Activated T-cell treated with anti-CD3 and anti-CD28 coated beads, Interleukin-2, amount 50 U/mL, for 48 hours (primary cell): ENCODE results near the gene SZT2.
"Not testable (repeated sequence)": the region's sequence is repeated elsewhere in the genome, so short reads cannot be mapped to it uniquely, and the experiment has no call there.

ENCODE experiments used
- DNase-seq, 2 experiments: peaks; one replicate each; pipeline ENCODE4 v3.0.0-alpha.2; 2020

SZT2 gene

GRCh38 chr1:43363283-43363934, 26.3 kb upstream of the SZT2 start:
- DNase-seq, result no peak

DNA sequence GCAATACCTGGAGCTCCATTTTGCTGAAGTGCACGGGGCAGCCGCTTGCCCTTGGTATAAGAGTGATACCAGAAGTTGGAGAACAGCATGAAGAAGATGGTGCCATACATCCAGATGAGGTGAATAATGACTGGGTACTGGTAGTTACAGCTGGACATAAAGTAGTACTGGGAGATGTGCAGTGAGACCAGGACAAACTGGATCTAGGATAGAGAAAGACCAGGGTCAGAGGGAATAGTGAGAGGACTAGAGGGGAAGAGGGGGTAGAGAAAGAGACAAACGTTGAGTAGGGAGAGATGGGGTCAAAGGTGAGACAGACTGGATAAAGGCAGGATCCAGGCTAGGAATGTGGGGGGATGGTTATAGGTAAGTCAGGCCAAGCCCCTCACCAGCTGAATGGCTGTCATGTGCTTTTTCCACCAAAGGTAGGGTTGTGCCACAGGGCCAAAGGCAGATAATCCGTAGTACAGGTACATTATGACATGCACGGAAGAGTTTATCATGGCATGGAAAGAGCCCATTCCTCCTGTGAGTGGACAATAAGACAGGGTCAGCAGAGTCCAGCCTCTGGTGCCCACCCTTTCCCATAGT, 25.7 kb upstream of the SZT2 start:
- no peak for DNase-seq

GRCh38 chr1:43365678-43366077, 24.0 kb upstream of the SZT2 start:
- no peak for DNase-seq

DNA sequence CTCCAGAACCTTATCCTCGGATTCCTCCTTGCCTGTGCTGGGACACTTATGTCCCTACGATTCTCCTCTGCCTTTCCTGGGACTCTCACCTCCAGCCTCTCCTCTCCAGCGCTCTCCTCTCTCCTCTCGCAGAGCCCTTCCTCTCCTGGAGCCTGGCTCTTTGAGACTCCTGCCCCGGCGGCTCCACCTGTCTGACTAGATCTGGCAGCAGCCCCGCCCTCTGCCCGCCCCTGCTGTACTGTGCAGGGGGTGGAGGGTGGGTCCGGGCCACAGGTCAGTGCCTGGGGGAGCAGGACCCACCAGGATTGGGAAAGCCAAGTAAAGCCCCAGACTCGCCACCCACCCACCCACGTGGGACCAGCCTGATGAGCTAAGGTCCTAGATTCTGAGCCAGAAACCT, 23.5 kb upstream of the SZT2 start:
- DNase-seq, result no peak

DNA sequence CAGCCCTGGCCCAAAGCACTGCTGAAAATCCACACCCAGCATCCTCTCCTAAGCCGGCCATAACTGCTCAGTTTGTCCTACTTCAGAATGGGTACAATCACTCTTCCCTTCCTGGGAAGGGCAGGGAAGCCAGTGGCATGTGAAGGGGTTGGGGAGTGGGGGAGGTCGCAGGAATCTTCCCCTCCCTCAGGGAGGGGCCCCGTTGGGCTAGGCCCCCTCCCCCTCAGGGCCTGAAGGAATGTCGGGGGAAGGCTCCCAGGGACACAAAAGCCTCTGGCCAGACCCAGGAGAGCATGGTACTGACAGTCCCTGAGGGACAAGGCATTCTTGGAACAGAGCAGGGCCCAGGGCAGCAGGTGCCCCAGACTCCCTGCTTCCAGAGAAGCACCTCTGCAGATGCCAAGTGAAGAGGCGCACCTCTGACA, 23.1 kb upstream of the SZT2 start:
- no peak for DNase-seq

DNA sequence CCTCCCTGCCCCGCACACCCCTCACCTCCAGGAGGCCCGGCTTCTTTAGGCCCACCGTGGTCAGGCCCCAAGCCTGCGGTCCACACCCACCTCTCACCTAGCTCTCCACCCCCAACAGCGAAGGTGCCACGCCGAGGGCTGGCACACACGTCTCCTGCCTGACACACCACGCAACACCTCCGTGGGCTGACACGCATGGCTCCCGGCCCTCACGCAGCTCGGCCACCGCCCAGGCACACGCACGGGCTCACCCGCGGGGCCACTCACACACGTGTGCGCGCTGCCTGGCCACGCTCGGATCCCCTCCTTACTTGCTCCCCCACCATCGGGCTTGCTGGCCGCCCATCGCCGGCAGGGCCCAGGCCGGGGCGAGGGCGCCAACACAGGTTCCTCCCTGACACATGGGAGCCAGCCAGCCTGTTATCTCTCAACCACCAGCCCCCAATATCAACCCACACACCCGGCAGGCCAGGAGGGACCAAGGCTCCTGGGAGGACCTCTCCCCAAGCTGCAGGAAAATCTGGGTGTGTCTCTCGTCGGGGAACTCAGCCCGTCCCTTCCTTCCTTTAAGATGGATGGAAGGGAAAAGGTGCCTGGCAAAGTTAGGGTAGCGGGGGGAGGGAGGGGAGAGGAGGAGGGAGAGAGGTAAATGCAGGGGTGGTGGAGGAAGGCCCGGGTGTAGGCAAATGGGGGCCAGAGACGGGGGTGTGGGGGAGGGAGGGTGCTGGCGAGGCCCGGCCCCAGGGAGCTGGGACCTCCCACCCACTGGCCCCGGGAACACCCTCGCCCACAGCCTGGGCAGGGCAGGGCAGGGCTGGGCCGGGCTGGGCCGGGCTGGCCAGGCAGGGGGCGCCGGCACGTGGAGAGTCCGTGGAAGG, 22.4 kb upstream of the SZT2 start:
- peak; percentile 55 to 59 for DNase-seq

- peak; percentile 92 to 94 for DNase-seq
Observed at GRCh38 chr1:43367904-43368645, 21.6 kb upstream of the SZT2 start, which contains the start of gene ELOVL1. Gene ELOVL1, minus strand, starts transcription at chr1:43368011. Its CDS starts 2,402 bp downstream, at chr1:43365609.

GRCh38 chr1:43368646-43369020, 21.1 kb upstream of the SZT2 start:
- DNase-seq, result no peak

GRCh38 chr1:43369779-43370178, 19.9 kb upstream of the SZT2 start:
- DNase-seq, result not testable (repeated sequence)

GRCh38 chr1:43370564-43370963, 19.1 kb upstream of the SZT2 start:
- no peak for DNase-seq

GRCh38 chr1:43372172-43372571, 17.5 kb upstream of the SZT2 start:
- DNase-seq, result no peak

DNA sequence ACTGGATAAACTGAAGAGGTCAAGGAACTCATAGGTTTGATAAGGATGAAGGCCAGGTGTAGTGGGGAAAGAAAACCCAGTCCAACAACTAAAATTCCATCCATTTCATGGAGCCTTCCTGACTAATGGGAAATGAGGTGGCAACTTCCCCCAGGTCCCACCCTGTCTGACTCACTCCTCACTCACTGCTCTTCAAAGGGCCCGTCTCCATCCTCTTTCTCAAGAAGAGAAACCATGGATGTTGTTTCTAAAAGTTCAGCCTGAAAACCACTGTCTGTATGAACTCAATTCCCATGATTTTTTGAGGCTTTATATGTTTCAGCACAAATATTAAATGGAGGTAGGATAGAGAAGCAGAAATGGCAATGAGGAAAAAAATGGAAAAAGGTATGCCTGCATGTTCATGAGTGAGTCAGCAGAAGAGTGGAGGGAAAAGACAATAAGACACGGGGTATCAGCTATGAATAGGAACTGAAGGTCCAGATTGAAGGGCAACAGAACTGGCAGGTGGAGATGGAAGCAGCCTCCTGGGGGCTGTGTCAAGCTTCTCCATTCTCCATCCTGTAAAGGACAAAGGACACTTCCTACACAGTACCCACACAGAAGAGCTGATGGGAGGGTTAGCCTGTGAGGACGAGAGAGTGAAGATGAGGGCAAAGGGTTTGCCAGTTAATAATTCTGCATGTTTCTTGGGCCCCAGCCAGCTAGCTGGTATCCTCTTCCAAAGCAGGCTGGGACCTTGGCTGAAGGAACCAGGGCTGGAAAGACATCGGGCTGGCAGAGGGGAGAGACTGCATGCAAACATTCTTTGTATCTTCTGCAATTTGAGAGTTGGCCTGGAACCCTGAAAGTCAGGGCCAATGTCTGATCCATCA, 16.4 kb upstream of the SZT2 start:
- DNase-seq, result no peak

- no peak for DNase-seq
Observed at GRCh38 chr1:43376723-43377235, 12.9 kb upstream of the SZT2 start.

DNA sequence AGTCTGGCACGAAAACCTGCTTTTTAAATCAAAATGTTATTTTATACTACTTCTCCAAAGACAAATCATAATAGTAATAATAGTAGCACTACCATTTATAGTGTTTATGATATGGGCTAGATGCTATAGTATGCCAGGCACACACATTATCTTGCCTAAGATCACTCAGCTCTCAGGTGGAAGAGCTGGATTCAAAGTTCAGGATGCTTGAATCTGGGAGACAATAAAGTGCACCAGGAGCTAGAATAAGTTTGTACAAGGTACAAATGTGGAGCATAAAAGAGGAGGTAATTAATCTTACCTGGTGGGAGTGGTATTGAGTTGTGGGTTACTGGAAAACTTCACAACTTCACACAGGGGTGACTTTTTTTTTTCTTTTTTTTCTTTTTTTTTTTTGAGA, 11.9 kb upstream of the SZT2 start:
- no peak for DNase-seq

- DNase-seq, result no peak
Observed at GRCh38 chr1:43379476-43379875, 10.2 kb upstream of the SZT2 start.

DNA sequence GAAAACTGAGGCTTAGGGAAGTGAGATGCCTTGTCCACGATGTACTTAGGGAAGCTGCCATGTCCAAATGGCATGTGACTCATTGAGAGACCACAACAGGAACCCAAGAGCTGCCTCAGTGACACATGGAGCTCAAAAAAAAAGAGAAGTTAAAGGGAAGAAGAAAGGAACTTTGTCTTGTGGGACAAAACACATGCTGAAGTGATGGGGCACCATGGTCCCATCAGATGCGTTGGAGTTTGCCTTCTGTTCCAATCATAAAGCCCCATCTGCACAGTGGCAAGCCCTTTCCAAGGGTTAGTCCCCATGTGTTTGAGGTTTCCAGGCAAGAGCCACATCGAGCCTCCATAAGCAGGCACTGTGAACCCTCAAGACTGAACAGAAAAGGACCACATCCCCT, 8.1 kb upstream of the SZT2 start:
- no peak for DNase-seq

GRCh38 chr1:43382027-43382779, 7.5 kb upstream of the SZT2 start:
- DNase-seq, result no peak

- no peak for DNase-seq
Observed at GRCh38 chr1:43383449-43383848, 6.2 kb upstream of the SZT2 start.

GRCh38 chr1:43386676-43387075, 3.0 kb upstream of the SZT2 start:
- no peak for DNase-seq

DNA sequence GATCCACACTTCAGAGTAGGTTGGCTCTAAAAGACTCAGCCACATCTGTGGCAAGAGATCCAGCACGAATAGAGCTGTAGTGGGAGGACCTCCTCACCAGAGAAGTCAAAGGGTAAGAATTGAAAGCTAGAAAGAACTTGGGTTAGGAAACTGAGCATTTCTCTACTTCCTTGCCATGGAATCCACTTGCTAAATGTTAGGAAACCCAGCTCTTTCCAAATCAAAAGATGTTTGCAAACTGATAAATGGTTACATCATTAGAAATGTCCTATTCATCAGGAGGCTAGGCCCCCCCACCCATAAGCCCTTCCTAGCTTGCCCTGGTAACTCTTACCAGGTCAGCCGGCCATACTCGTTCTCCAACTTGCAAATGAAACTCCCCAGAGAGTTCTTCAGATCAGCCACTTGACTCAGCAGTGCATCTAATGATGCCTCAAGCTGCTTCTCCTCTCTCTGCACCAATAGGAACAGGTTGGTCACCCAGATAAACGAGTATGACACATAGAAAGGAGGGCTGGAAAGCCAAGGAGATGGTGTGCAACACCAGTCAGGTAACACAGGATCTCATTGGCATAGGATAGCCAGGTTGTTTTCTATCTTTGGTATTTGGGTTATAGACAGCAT, 1.6 kb upstream of the SZT2 start:
- DNase-seq, result no peak

DNA sequence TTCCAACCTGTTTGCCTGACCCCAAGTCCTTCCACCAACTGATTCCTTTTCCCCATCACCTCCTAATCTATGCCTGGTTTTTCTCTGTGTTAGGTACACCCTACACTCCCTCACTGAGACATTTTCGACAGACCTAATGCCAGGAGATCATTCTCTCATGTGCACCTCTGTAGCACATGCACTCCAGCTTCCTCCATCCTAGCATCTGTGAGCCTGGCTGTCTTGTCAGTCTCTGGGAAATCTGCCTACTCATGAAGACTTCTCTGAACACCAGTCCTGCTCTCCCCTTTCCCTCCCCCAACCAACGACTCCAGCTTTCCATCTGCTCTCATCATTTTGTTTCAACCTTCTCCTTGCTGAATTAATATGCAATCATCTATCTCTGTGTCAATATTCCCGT, 1.1 kb upstream of the SZT2 start:
- no peak for DNase-seq
